PC-3 (cell line): Measurements from ENCODE around the gene ABCB10. TPM values are rescaled to one million over a fixed set of nuclear protein-coding genes. Genes with fewer than 3 reads are reported as not detected.

Experiments used
- ATAC-seq: fragments of 200-7000 bp; cut with Tn5 transposase; 2 replicates; pipeline ENCODE4 v1.9.1; 2020; ENCODE audit warnings: mild to moderate bottlenecking, moderate library complexity
- BruUV-seq: library from RNA; stranded (reverse); fragments of 400-500 nt; replicated peaks from 2 replicates; lab custom pipeline; 2021; lab: Mats Ljungman, UMichigan
- CTCF ChIA-PET: fragments of 300-600 bp; sonication (Branson Sonifier 250); formaldehyde crosslinking; loops from one replicate; lab custom pipeline; 2022; ENCODE audit warnings: antibody characterized with exemption; lab: Charles Lee
- POLR2A ChIA-PET: fragments of 300-600 bp; sonication (Branson Sonifier 250); formaldehyde crosslinking; loops from one replicate; lab custom pipeline; 2022; ENCODE audit warnings: antibody characterized with exemption; ENCODE audit not compliant: unreplicated experiment; lab: Charles Lee
- DNase-seq: peaks from one replicate; pipeline ENCODE4 v3.0.0-alpha.2; 2015
- H2AFZ ChIP-seq: fragments of 300-600 bp; sonication (generic); 2 replicates; pipeline ENCODE4 v1.6.0; 2016; ENCODE audit warnings: antibody characterized with exemption, low read length
- H3F3A ChIP-seq: fragments of 300-600 bp; sonication (generic); one replicate; pipeline ENCODE4 v1.6.0; 2017; ENCODE audit warnings: antibody characterized with exemption, low read length, control low read depth, mild to moderate bottlenecking; ENCODE audit not compliant: unreplicated experiment
- H3K27ac ChIP-seq: fragments of 300-600 bp; sonication (generic); 2 replicates; pipeline ENCODE4 v1.5.1; 2016; ENCODE audit warnings: mild to moderate bottlenecking, low read length
- H3K27me3 ChIP-seq: fragments of 300-600 bp; sonication (generic); 2 replicates; pipeline ENCODE4 v1.6.1; 2016; ENCODE audit warnings: low read length, mixed read lengths
- H3K36me3 ChIP-seq: fragments of 300-600 bp; sonication (generic); 2 replicates; pipeline ENCODE4 v1.6.1; 2016; ENCODE audit warnings: low read depth, mixed run types, low read length, mixed read lengths
- H3K4me1 ChIP-seq: fragments of 300-600 bp; sonication (generic); 2 replicates; pipeline ENCODE4 v1.5.1; 2016; ENCODE audit warnings: low read length; ENCODE audit not compliant: insufficient read depth
- H3K4me2 ChIP-seq: fragments of 300-600 bp; sonication (generic); 2 replicates; pipeline ENCODE4 v1.6.0; 2016; ENCODE audit warnings: low read length
- H3K4me3 ChIP-seq: fragments of 300-600 bp; sonication (generic); 2 replicates; pipeline ENCODE4 v1.5.1; 2016; ENCODE audit warnings: mild to moderate bottlenecking, low read length, mixed read lengths
- H3K79me2 ChIP-seq: fragments of 300-600 bp; sonication (generic); 2 replicates; pipeline ENCODE4 v1.6.1; 2017; ENCODE audit warnings: low read length, mixed read lengths
- H3K9ac ChIP-seq: fragments of 300-600 bp; sonication (generic); 2 replicates; pipeline ENCODE4 v1.6.0; 2016; ENCODE audit warnings: mild to moderate bottlenecking, low read length
- H3K9me2 ChIP-seq: fragments of 300-600 bp; sonication (generic); replicated peaks from 2 replicates; pipeline ENCODE4 v1.6.1; 2016; ENCODE audit warnings: mixed run types, low read length, mixed read lengths
- H3K9me3 ChIP-seq: fragments of 300-600 bp; sonication (generic); 2 replicates; pipeline ENCODE4 v1.6.1; 2016; ENCODE audit warnings: low read length, mixed read lengths
- H4K20me1 ChIP-seq: fragments of 300-600 bp; sonication (generic); 2 replicates; pipeline ENCODE4 v1.6.1; 2016; ENCODE audit warnings: low read length, mixed read lengths
- CTCF ChIP-seq: fragments of 300-600 bp; sonication (generic); conservative IDR thresholded peaks from 2 replicates; pipeline ENCODE4 v1.5.1; 2017; ENCODE audit warnings: antibody characterized with exemption, low read depth, mild to moderate bottlenecking, low read length
- EZH2 ChIP-seq: fragments of 300-600 bp; sonication (generic); IDR thresholded peaks from one replicate; pipeline ENCODE4 v1.6.1; 2017; ENCODE audit warnings: antibody characterized with exemption, mild to moderate bottlenecking, low read length; ENCODE audit not compliant: unreplicated experiment
- EZH2phosphoT487 ChIP-seq: fragments of 300-600 bp; sonication (generic); IDR thresholded peaks from 2 replicates; pipeline ENCODE4 v1.6.1; 2018; ENCODE audit warnings: mild to moderate bottlenecking, antibody characterized with exemption, low read length, borderline replicate concordance
- intact Hi-C: fragments of 100-400 bp; cut with micrococcal nuclease; formaldehyde crosslinking; loops from 2 replicates; pipeline ENCODE4 v1.9.0; 2023
- total RNA-seq: library from RNA; depleted of rRNA; stranded (reverse); fragments of >200 nt; gene quantifications from 2 replicates; pipeline ENCODE4 v1.2.3, GENCODE V29; 2014

The ABCB10 gene
- total RNA-seq, 1 experiment from 2014 or later = 30.4 TPM

GRCh38 chr1:229508823-229509337, 49.6 kb downstream of the ABCB10 start:
- BruUV-seq = no TSS peak
- ChIA-PET CTCF (interaction anchor here (0.6 to 1.0 kb wide), 2 partner anchors 27 to 28 kb away, joined by 4 to 7 read pairs; no protein-coding TSS in a partner anchor), POLR2A (interaction anchor here (1.9 kb wide), 1 partner anchor 50 kb away, joined by 26 read pairs; the partner anchor contains the start of gene ABCB10)
- Histone ChIP-seq H3K9me2 (no peaks in the 10 kb centered on the region), H3K9me3 (no peaks in the 10 kb centered on the region), H3K27me3 (no peaks in the 10 kb centered on the region), H2AFZ (peak overlapping the region; percentile 79), H4K20me1 (peaks cover 4% of the 10 kb centered on the region; the same call in 1 of the 2 replicates), H3K79me2 (peaks cover 31% of the 10 kb centered on the region), H3F3A (no peaks in the 10 kb centered on the region), H3K27ac (peak overlapping the region; percentile 61), H3K36me3 (peaks cover 5% of the 10 kb centered on the region; the same call in 1 of the 2 replicates), H3K9ac (peak overlapping the region; percentile 92), H3K4me1 (peaks cover 26% of the 10 kb centered on the region), H3K4me3 (peak overlapping the region; percentile 84), H3K4me2 (peak overlapping the region; percentile 88)
- no peak for DNase-seq
- ATAC-seq = no peak
- TF ChIP-seq CTCF = no peak
- no peak for TF ChIP-seq EZH2phosphoT487
- intact Hi-C loops = loop anchor here (1.0 to 5.0 kb wide), 3 partner anchors 50 to 237 kb away; partner anchors contain the start of genes ABCB10, RAB4A, TAF5L and URB2

- TSS peak; percentile 97 for BruUV-seq
- TF ChIP-seq CTCF (no peak), EZH2 (no peak), EZH2phosphoT487 (no peak)
- peak within 1 kb of the TSS; percentile 61 for H3K27ac ChIP-seq
- DNase-seq (peak; percentile 99), ATAC-seq (peak; percentile 96)
- intact Hi-C loops = loop anchor here (1.0 to 5.0 kb wide), 3 partner anchors 51 to 236 kb away; partner anchors contain the start of genes ABCB10, RAB4A, TAF5L and URB2
- peak within 1 kb of the TSS; percentile 88 for H3K4me2 ChIP-seq
- H3K4me1 ChIP-seq = peaks cover 26% of the 10 kb centered on the region
- no peaks in the 10 kb centered on the region for H3F3A ChIP-seq
- H3K27me3 ChIP-seq = no peaks in the 10 kb centered on the region
- H3K9me2 ChIP-seq = no peaks in the 10 kb centered on the region
- ChIA-PET CTCF (interaction anchor here (0.6 to 1.0 kb wide), 2 partner anchors 26 to 28 kb away, joined by 4 to 7 read pairs; no protein-coding TSS in a partner anchor), POLR2A (interaction anchor here (1.9 kb wide), 1 partner anchor 51 kb away, joined by 26 read pairs; the partner anchor contains the start of gene ABCB10)
- peak within 1 kb of the TSS; percentile 84 for H3K4me3 ChIP-seq
- H4K20me1 ChIP-seq = peaks cover 4% of the 10 kb centered on the region; the same call in 1 of the 2 replicates
- peaks cover 8% of the 10 kb centered on the region; the same call in 1 of the 2 replicates for H3K36me3 ChIP-seq
- H3K79me2 ChIP-seq = peaks cover 31% of the 10 kb centered on the region
- H3K9ac ChIP-seq = peak within 1 kb of the TSS; percentile 92
- H3K9me3 ChIP-seq = no peaks in the 10 kb centered on the region
- H2AFZ ChIP-seq = peak within 1 kb of the TSS; percentile 79
These were observed 50.3 kb downstream of the ABCB10 start, which contains the start of gene NUP133 for GRCh38 chr1:229507951-229508822. NUP133 (minus strand) TSS chr1:229508341; CDS start chr1:229508249, 92 bp downstream.
